ENCODE results near the gene SCOC. TPM values are rescaled to one million over a fixed set of nuclear protein-coding genes. Genes with fewer than 3 reads are reported as not detected.

The SCOC gene
- total RNA-seq, 1 donor from 2014 or later: 60.8 TPM

DNA sequence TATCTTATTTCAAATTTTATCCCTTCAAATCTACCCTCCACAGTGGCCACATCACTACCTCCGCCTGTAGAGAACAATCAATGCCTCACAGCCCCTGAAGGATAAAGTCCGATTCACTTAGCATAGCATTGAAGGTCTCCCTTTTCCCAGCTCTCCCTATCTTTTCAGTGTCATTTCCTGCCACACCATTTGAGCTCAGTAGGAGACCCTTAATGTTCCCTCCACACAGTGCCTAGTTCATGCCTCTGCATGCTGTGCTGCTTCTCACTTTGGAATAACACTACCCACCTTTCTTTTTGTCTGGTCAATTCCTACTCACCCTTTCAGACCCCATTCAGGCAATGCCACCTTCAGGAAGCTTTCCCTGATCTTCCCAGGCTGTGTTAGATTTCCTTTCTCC, 23.6 kb upstream of the SCOC start:
- TF ChIP-seq EZH2 (IDR thresholded peaks at IDR 0.05; ENCODE audit: insufficient read depth, low read length): no peak
- TF ChIP-seq, protein P1, sequence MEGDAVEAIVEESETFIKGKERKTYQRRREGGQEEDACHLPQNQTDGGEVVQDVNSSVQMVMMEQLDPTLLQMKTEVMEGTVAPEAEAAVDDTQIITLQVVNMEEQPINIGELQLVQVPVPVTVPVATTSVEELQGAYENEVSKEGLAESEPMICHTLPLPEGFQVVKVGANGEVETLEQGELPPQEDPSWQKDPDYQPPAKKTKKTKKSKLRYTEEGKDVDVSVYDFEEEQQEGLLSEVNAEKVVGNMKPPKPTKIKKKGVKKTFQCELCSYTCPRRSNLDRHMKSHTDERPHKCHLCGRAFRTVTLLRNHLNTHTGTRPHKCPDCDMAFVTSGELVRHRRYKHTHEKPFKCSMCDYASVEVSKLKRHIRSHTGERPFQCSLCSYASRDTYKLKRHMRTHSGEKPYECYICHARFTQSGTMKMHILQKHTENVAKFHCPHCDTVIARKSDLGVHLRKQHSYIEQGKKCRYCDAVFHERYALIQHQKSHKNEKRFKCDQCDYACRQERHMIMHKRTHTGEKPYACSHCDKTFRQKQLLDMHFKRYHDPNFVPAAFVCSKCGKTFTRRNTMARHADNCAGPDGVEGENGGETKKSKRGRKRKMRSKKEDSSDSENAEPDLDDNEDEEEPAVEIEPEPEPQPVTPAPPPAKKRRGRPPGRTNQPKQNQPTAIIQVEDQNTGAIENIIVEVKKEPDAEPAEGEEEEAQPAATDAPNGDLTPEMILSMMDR (IDR thresholded peaks at IDR 0.05; ENCODE audit: insufficient read depth, low read depth, low read length): no peak
- Mint-ChIP-seq H3K4me3 (ENCODE audit: unreplicated experiment) (no peak overlapping the region), H3K36me3 (ENCODE audit: low read depth, unreplicated experiment) (no peaks in the 10 kb centered on the region), H3K4me1 (ENCODE audit: low read depth, unreplicated experiment) (peaks cover 4% of the 10 kb centered on the region), H3K27ac (ENCODE audit: unreplicated experiment) (no peak overlapping the region), H3K9me3 (ENCODE audit: unreplicated experiment) (peaks cover 3% of the 10 kb centered on the region), H3K27me3 (ENCODE audit: low read depth, unreplicated experiment) (peaks cover 7% of the 10 kb centered on the region)
- Histone ChIP-seq H4K20me1 (ENCODE audit: insufficient read depth, low read length) (no peaks in the 10 kb centered on the region), H3K9me3 (ENCODE audit: insufficient read depth, low read depth, low read length) (no peaks in the 10 kb centered on the region), H3K4me1 (ENCODE audit: insufficient read depth, low read length) (no peaks in the 10 kb centered on the region), H3K27ac (ENCODE audit: low read depth, low read length) (no peak overlapping the region), H3K4me2 (ENCODE audit: low read length) (no peak overlapping the region), H3K27me3 (ENCODE audit: insufficient read depth, low read length) (no peaks in the 10 kb centered on the region), H3K36me3 (ENCODE audit: insufficient read depth, low read length) (no peaks in the 10 kb centered on the region), H3K9ac (ENCODE audit: low read length) (no peak overlapping the region), H3K79me2 (ENCODE audit: insufficient read depth, low read length) (no peaks in the 10 kb centered on the region), H3K4me3 (ENCODE audit: insufficient read depth, low read depth, low read length) (no peak overlapping the region), H2AFZ (ENCODE audit: low read depth, low read length) (no peak overlapping the region)
- DNase-seq (ENCODE audit: low read depth) (no peak), FAIRE-seq (no peak)

DNA sequence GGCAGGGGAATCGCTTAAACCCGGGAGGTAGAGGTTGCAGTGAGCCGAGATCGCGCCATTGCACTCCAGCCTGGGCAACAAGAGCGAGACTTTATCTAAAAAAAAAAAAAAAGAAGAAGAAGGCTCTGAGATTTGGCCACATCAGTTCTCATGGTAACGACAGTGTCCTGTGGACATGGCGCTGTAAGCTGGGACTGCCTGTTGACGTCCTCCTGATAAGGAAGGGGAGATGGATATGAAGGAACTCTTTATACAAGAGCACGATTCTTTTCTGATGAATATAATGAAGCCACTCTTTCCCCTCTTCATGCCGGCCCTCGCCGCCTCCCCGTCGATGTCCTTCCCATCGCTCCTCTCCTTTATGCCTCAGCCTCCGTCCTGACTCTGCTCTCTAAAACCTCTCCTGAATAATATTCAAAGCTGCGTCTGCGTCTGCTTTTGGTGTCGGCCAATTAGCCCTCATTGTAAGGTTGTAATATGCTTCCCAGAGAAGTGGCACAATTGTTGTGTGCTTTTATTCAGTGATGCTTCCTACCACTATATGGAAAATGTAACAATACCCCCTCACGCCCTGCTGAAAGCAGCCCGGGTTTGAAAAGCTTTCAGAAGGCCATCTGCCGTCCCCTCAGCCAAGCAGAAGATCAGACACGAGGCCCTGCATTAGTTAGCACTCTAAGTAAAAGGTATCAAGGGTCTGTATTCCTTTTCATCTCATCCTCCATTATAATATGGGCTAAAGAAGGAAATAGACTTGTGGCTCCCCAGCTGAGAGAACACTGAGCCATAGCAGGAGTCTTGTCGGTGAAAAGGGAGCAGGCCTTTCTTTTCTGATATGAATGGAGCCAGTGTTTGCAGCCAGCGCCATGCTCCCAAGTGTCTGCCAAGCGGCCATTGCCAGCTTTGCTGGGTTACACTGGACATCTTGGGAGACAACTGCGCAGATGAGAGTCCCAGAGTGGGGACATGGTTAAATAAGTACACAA, 22.1 kb upstream of the SCOC start:
- Mint-ChIP-seq H3K9me3 (ENCODE audit: unreplicated experiment) (peaks cover 3% of the 10 kb centered on the region), H3K4me1 (ENCODE audit: low read depth, unreplicated experiment) (peaks cover 4% of the 10 kb centered on the region), H3K27me3 (ENCODE audit: low read depth, unreplicated experiment) (peaks cover 7% of the 10 kb centered on the region), H3K36me3 (ENCODE audit: low read depth, unreplicated experiment) (no peaks in the 10 kb centered on the region), H3K27ac (ENCODE audit: unreplicated experiment) (no peak overlapping the region), H3K4me3 (ENCODE audit: unreplicated experiment) (no peak overlapping the region)
- DNase-seq (ENCODE audit: low read depth): no peak
- no peaks in the 10 kb centered on the region for H3K4me1 ChIP-seq (ENCODE audit: insufficient read depth, low read length)
- no peak overlapping the region for H3K9ac ChIP-seq (ENCODE audit: low read length)
- H3K27me3 ChIP-seq (ENCODE audit: insufficient read depth, low read length): no peaks in the 10 kb centered on the region
- peak overlapping the region; percentile 62 for H2AFZ ChIP-seq (ENCODE audit: low read depth, low read length)
- no peak overlapping the region for H3K4me3 ChIP-seq (ENCODE audit: insufficient read depth, low read depth, low read length)
- H3K9me3 ChIP-seq (ENCODE audit: insufficient read depth, low read depth, low read length): no peaks in the 10 kb centered on the region
- H3K27ac ChIP-seq (ENCODE audit: low read depth, low read length): no peak overlapping the region
- no peak for FAIRE-seq
- H3K4me2 ChIP-seq (ENCODE audit: low read length): no peak overlapping the region
- no peaks in the 10 kb centered on the region for H3K79me2 ChIP-seq (ENCODE audit: insufficient read depth, low read length)
- H4K20me1 ChIP-seq (ENCODE audit: insufficient read depth, low read length): no peaks in the 10 kb centered on the region
- TF ChIP-seq EZH2 (IDR thresholded peaks at IDR 0.05; ENCODE audit: insufficient read depth, low read length): no peak
- TF ChIP-seq, protein P1 (IDR thresholded peaks at IDR 0.05; ENCODE audit: insufficient read depth, low read depth, low read length): no peak
- H3K36me3 ChIP-seq (ENCODE audit: insufficient read depth, low read length): no peaks in the 10 kb centered on the region

DNA sequence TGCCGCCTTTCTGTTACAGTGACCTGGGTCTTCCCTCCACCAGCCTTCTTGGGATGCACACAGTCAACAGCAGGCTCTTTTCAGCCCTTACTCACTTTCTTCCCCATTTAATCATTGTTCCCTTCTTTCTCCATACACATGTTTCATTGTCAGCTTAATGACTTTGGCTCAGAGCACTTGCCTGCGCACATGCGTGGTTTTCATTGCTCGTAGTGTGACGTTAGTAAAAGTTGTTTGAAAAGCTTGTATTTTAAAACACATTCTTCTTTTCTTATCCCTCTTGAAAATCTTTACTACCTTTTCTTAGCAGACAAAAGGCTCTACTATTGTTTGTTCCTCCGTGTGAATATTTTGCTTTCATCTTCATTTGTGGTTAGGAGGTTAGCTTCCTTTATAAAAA, 19.7 kb upstream of the SCOC start:
- Histone ChIP-seq H3K4me2 (ENCODE audit: low read length) (no peak overlapping the region), H3K36me3 (ENCODE audit: insufficient read depth, low read length) (no peaks in the 10 kb centered on the region), H4K20me1 (ENCODE audit: insufficient read depth, low read length) (no peaks in the 10 kb centered on the region), H3K9ac (ENCODE audit: low read length) (no peak overlapping the region), H3K4me3 (ENCODE audit: insufficient read depth, low read depth, low read length) (no peak overlapping the region), H3K27ac (ENCODE audit: low read depth, low read length) (no peak overlapping the region), H2AFZ (ENCODE audit: low read depth, low read length) (no peak overlapping the region), H3K9me3 (ENCODE audit: insufficient read depth, low read depth, low read length) (no peaks in the 10 kb centered on the region), H3K79me2 (ENCODE audit: insufficient read depth, low read length) (no peaks in the 10 kb centered on the region), H3K4me1 (ENCODE audit: insufficient read depth, low read length) (no peaks in the 10 kb centered on the region), H3K27me3 (ENCODE audit: insufficient read depth, low read length) (peaks cover 2% of the 10 kb centered on the region)
- Mint-ChIP-seq H3K27me3 (ENCODE audit: low read depth, unreplicated experiment) (peaks cover 7% of the 10 kb centered on the region), H3K4me1 (ENCODE audit: low read depth, unreplicated experiment) (peaks cover 5% of the 10 kb centered on the region), H3K4me3 (ENCODE audit: unreplicated experiment) (no peak overlapping the region), H3K9me3 (ENCODE audit: unreplicated experiment) (peaks cover 3% of the 10 kb centered on the region), H3K27ac (ENCODE audit: unreplicated experiment) (no peak overlapping the region), H3K36me3 (ENCODE audit: low read depth, unreplicated experiment) (no peaks in the 10 kb centered on the region)
- TF ChIP-seq, protein P1 (IDR thresholded peaks at IDR 0.05; ENCODE audit: insufficient read depth, low read depth, low read length): no peak
- no peak for TF ChIP-seq EZH2 (IDR thresholded peaks at IDR 0.05; ENCODE audit: insufficient read depth, low read length)
- FAIRE-seq (no peak), DNase-seq (ENCODE audit: low read depth) (peak; percentile 31)
